Fibroblast of villous mesenchyme (primary cell): ENCODE results near the gene AKIRIN2. TPM values are rescaled to one million over a fixed set of nuclear protein-coding genes. Genes with fewer than 3 reads are reported as not detected.
"Not testable (repeated sequence)": the region's sequence is repeated elsewhere in the genome, so short reads cannot be mapped to it uniquely, and the experiment has no call there.

Experiments used
- DNase-seq: peaks from one replicate; pipeline ENCODE4 v3.0.0-alpha.2; 2010; ENCODE audit warnings: low read depth
- H3K4me3 ChIP-seq: 2 replicates; pipeline ENCODE4 v1.5.1; 2011; ENCODE audit warnings: low read depth, mild to moderate bottlenecking, low read length
- total RNA-seq: library from RNA; depleted of rRNA; stranded (reverse); fragments of >200 nt; gene quantifications from 2 replicates; pipeline ENCODE4 v1.2.3, GENCODE V29; 2012
- TF ChIP-seq, protein P1 (sequence below): IDR thresholded peaks from 2 replicates; pipeline ENCODE4 v1.5.1; 2012; ENCODE audit warnings: low read depth, mild to moderate bottlenecking, low read length; ENCODE audit not compliant: insufficient read depth

The AKIRIN2 gene
- total RNA-seq, 1 donor, result 17.7 TPM

DNA sequence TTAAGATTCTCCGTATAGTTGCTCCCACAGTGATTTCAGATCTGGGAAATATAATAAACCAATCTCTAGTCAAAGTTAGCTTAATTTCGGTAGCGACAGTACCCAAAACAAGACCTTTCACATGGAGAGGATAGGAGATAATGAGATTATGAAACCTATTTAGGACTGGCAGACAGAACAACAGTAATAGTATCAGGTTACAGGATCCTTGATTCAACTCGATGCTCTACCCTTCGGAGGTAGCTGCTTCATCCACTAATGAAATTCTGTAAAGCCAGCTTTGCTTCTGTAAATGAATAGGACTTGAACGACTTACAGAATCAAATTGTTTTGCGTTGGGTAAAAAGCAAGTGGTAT is 534 bp upstream of the AKIRIN2 start:
- peak overlapping the region; percentile 98 for H3K4me3 ChIP-seq
- TF ChIP-seq, protein P1, sequence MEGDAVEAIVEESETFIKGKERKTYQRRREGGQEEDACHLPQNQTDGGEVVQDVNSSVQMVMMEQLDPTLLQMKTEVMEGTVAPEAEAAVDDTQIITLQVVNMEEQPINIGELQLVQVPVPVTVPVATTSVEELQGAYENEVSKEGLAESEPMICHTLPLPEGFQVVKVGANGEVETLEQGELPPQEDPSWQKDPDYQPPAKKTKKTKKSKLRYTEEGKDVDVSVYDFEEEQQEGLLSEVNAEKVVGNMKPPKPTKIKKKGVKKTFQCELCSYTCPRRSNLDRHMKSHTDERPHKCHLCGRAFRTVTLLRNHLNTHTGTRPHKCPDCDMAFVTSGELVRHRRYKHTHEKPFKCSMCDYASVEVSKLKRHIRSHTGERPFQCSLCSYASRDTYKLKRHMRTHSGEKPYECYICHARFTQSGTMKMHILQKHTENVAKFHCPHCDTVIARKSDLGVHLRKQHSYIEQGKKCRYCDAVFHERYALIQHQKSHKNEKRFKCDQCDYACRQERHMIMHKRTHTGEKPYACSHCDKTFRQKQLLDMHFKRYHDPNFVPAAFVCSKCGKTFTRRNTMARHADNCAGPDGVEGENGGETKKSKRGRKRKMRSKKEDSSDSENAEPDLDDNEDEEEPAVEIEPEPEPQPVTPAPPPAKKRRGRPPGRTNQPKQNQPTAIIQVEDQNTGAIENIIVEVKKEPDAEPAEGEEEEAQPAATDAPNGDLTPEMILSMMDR, result no peak
- peak; percentile 83 for DNase-seq

DNA sequence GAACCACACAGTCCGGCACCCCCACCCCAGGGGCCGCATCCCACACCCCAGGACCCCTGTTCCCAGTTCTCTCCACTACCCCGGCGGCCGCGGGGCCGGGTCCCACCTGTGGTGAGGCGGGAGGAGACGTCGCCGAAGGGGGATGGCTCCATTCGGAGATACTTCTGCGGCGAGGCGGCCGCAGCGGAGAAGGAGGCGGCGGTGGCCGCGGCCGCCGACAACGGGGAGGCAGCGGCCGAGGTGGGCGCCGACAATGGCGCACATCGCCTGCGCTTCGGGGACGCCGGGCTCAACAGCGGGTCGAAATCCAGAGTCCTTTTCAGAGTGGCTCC is 723 bp downstream of the AKIRIN2 start:
- TF ChIP-seq, protein P1, result no peak

DNA sequence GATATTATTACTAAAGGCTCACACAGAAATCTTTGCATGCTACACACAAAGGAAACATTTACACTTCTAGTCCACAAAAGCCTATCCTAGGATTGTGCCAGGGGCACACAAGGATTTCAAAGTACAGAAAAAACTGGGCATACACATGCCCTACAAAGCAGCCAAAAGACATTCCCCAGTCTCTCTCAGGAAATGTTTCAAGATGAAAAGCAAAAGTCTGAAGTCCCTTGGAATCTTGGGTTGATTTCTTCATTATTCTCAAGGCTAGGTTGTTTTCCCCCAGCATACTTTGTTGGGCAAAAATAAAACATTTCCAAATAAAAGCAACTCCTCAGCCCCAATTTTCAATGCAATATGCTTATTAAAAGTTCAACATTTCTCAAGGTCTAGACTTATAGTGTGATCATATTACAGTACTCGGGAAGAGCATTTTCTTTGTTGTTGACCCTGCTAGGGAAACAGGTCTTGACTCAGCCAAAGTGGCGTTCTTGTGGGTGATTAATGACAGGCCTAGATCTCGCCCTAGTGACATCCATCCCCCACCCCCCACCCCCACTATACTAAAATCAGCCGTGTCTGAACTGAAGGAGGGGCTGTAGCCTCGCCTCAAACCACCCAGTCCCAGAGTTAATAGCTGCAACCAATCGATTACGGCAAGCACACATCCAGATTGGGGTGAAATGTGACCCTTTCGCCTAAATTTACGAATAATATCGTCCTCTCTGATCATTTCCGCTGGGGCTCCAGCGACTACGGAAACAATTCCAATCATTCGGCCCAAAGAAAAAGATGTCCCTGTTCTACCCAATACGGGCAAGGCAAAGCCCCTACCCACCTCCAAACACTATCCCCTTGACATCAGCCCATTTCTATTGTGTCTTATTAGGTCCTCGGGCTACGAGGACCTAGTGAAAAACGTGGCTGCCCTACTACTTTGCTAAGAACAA is 1.4 kb downstream of the AKIRIN2 start:
- H3K4me3 ChIP-seq, result peak overlapping the region; percentile 98
- TF ChIP-seq, protein P1, result no peak
- peak; percentile 52 for DNase-seq

More for the DNA sequence above, 723 bp downstream of the AKIRIN2 start:
- peak overlapping the region; percentile 98 for H3K4me3 ChIP-seq
- no peak for DNase-seq

DNA sequence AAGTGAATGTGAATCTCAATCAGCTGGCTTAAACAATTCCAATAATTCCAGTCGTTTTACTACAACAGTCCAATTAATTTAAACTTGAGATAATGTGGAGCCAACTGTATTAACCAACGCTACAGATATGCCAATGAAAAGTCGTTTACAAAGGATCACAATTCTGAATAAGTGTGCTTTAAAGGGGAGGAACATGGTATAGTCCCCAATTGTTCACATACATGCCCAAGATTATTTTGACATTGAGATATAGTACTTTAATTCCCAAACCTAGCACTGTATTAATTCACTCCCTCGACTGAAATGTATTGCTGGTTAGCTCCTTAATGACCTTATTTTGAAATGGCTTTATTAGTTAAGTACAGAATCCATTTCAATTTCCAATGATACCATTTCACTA is 2.5 kb downstream of the AKIRIN2 start:
- H3K4me3 ChIP-seq, result peak overlapping the region; percentile 98
- TF ChIP-seq, protein P1, result no peak
- DNase-seq, result no peak

DNA sequence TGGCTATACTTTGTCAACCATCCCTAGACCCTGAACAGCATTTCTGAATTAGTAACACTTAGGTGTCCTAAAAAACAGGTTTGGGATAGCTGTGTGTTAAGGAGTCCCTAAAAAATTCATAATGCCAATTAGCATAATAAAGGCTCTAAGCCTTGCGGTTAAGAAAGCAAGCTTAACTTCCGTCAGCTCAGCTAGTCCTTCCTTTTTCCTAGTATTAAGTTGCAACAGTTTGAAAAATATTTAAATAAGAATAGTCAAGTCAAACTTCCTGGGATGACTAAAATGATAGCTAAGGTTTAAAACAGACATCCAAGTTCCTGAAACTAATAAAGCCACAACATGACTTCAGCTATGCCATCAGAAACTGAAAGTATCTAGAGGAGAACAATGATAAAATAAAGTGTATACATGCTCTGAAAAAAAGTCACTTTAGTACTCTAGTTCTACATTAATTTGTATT is 3.5 kb downstream of the AKIRIN2 start:
- TF ChIP-seq, protein P1, result no peak
- no peak for DNase-seq
- peak overlapping the region; percentile 98 for H3K4me3 ChIP-seq

DNA sequence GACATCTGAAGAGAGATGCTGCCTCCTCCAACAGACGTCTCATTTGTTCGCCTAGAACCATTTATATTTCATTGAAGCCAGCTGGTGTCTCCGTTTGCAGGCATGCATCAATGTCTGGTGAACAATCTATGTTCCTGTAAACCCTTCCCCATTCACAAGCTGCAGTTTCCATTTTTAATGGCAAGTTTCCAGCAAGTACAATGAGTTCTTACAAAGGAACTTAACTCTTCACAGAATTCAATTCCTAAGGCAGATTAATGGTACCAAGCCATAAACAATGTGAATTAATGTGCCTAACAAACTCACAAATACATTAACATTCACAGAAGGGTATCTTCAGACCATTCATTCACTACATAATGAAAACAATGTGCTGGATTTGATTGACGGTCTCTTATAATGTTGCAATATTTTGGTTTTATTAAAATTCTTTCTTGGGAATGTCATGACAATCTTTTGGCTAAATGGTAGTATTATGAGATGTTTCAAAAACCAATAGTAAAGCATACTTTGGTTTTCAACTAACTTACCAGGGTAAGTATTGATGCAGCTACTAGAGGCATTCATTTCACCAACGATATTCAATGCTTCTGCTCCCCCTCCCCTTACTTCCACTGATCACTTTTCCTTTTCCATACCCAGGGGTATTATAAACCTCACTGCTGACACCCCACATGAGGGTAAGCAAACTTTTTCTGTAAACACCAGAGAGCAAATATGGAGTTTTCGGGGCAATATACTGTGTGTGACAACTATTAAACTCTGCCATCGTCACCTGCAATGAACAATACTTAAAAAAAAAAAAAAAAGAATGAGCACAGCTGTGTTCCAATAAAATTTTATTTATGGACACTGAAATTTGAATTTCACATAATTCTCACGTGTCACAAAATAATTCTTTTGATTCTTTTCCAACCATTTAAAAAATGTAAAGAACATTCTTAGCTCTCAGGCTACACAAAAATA is 4.2 kb downstream of the AKIRIN2 start:
- DNase-seq, result peak; percentile 75
- TF ChIP-seq, protein P1, result no peak
- peak overlapping the region; percentile 98 for H3K4me3 ChIP-seq

DNA sequence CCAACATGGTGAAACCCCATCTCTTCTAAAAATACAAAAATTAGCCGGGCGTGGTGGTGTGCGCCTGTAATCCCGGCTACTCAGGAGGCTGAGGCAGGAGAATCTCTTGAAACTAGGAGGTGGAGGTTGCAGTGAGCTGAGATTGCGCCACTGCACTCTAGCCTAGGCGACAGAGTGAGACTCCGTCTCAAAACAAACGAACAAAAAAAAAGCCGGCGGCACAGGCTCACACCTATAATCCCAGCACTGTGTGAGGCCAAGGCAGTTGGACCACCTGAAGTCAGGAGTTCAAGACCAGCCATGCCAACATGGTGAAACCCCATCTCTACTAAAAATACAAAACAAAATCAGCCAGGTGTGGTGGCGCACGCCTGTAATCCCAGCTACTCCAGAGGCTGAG is 5.2 kb downstream of the AKIRIN2 start:
- not testable (repeated sequence) for DNase-seq, H3K4me3 ChIP-seq
